RWPE1 (cell line): Measurements from ENCODE around the gene NDUFS5.

Experiments used
- CTCF ChIA-PET: fragments of 350-600 bp; sonication (Branson Sonifier 250); formaldehyde crosslinking; extraction: SDS; loops from one replicate; lab custom pipeline; 2021; lab: Yijun Ruan, JAX
- POLR2A ChIA-PET: fragments of 400-600 bp; formaldehyde crosslinking; extraction: SDS; loops from one replicate; lab custom pipeline; 2020; ENCODE audit warnings: antibody characterized with exemption; ENCODE audit not compliant: low non-redundant PET; lab: Yijun Ruan, JAX
- DNase-seq: peaks from one replicate; pipeline ENCODE4 v3.0.0; 2012; ENCODE audit warnings: low spot score
- H3K27ac ChIP-seq: fragments of 450-650 bp; 2 replicates; pipeline ENCODE4 v1.5.1; 2017
- TF ChIP-seq, protein P1 (sequence below): fragments of 450-650 bp; conservative IDR thresholded peaks from 2 replicates; pipeline ENCODE4 v1.5.1; 2017; ENCODE audit warnings: low read depth, mild to moderate bottlenecking

The NDUFS5 gene

DNA sequence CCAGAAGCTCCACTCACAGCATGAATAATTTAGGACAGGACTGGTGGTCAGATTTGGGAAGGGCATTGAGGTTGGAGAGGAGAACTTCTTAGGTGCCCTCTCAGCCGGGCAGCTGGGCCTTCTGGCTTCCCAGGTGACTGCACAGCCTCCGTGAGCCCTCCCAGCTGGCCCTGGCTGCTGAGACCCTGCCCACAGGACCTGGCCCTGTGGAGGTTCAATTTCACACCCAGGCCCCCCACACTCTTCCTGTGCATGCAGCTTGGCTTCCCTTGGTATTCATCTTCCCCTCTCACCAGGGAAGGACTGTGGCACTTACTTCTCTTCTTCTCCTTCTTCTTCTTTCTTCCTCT is 50.6 kb downstream of the NDUFS5 start:
- TF ChIP-seq, protein P1, sequence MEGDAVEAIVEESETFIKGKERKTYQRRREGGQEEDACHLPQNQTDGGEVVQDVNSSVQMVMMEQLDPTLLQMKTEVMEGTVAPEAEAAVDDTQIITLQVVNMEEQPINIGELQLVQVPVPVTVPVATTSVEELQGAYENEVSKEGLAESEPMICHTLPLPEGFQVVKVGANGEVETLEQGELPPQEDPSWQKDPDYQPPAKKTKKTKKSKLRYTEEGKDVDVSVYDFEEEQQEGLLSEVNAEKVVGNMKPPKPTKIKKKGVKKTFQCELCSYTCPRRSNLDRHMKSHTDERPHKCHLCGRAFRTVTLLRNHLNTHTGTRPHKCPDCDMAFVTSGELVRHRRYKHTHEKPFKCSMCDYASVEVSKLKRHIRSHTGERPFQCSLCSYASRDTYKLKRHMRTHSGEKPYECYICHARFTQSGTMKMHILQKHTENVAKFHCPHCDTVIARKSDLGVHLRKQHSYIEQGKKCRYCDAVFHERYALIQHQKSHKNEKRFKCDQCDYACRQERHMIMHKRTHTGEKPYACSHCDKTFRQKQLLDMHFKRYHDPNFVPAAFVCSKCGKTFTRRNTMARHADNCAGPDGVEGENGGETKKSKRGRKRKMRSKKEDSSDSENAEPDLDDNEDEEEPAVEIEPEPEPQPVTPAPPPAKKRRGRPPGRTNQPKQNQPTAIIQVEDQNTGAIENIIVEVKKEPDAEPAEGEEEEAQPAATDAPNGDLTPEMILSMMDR: no peak
- POLR2A ChIA-PET: no interaction called here
- H3K27ac ChIP-seq: peak overlapping the region; percentile 21; the same call in 1 of the 2 replicates
- CTCF ChIA-PET: no interaction called here
- DNase-seq: no peak

DNA sequence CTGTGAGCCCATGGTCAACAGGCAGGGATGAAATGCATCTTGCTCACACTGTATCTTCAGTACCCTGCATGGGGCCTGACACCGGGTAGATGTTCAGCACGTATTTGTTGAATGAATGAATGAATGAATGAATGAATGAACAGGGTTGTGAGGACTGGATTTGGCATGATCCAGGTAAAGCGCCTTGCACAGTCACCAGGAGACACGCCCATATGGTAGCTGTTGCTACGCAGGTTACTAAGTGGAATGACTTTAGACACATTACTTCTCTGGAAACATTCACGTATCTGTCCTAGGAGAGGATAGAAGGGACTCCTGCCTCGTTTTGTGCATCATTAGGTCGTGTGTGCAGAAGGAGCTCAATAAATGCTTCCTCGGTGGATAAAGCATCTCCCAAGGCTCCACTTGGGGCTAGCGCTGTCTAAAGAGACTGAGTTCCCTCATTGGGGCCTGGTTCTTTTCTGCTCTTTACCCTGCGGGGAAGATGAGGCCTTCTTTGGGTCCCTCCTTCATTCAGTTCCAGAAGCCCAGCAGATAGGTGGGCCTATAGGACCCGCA is 54.2 kb downstream of the NDUFS5 start:
- TF ChIP-seq, protein P1: no peak
- CTCF ChIA-PET: interaction anchor here (1.7 kb wide), 1 partner anchor 12 kb away, joined by 7 read pairs; no protein-coding TSS in a partner anchor
- no peak overlapping the region for H3K27ac ChIP-seq
- POLR2A ChIA-PET: no interaction called here
- DNase-seq: no peak

DNA sequence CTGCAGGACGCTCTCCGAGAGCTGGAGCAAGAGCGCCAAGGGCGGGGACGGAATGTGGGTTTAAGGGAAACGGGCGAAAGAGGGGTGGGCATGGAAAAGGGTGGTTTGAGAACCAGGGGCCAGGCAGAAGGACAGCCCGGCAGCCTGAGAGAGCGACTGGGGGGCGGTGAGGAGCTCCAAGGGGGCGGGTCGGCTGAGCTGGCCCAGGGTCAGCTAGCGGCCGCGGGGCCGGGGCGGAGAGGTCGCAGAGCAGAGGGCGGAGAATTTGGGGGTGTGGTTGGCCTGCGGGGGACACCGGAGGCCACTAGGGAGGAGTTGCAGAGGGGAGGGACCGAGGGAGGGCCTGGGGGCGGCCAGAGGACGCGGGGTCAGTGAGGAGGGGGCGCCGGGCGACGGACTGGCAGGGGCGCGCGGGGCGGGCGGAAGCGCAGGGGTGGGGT is 54.7 kb downstream of the NDUFS5 start:
- TF ChIP-seq, protein P1: no peak
- DNase-seq: no peak
- ChIA-PET CTCF (interaction anchor here (0.6 to 1.7 kb wide), 2 partner anchors 10 to 11 kb away, joined by 3 to 7 read pairs; no protein-coding TSS in a partner anchor), POLR2A (no interaction called here)
- no peak overlapping the region for H3K27ac ChIP-seq

DNA sequence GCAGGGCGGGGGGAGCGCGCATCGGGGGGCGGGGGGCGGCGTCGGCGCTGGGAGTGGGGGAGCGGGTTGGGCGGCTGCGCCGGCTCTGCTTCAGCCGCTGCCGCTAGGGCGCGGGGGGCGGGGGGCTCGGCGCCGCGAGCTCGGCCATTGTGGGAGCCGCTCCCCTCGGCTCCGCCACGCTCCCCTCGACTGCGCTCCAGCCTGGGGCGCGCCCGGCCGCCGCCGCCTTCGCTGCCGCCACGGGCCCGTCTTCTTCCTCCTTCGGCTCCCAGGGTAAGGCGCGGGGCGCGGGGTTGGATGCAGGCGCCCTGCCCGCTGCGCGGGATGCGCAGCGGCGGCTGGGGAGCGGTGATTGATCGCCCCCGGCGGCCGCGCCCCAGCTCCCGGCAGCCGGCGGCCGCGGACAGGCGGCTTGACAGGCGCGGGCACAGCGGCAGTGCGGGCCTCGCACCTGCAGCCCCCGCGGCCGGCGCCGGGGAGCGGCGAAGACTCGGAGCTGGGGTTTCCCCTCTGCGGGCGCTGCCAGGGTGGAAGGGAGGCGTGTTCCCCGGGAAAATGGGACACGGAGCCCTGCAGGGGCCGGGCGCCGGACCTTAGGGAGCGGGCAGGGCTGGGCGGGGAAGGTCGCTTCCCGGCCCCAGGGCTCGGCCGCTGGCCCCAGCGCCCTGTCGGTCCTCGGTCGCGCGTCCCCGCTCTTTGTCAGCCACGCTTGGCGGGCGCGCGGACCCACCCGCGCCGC is 55.3 kb downstream of the NDUFS5 start:
- DNase-seq: peak; percentile 30
- TF ChIP-seq, protein P1: no peak
- CTCF ChIA-PET: interaction anchor here (0.6 to 1.7 kb wide), 2 partner anchors 10 to 11 kb away, joined by 3 to 7 read pairs; no protein-coding TSS in a partner anchor

DNA sequence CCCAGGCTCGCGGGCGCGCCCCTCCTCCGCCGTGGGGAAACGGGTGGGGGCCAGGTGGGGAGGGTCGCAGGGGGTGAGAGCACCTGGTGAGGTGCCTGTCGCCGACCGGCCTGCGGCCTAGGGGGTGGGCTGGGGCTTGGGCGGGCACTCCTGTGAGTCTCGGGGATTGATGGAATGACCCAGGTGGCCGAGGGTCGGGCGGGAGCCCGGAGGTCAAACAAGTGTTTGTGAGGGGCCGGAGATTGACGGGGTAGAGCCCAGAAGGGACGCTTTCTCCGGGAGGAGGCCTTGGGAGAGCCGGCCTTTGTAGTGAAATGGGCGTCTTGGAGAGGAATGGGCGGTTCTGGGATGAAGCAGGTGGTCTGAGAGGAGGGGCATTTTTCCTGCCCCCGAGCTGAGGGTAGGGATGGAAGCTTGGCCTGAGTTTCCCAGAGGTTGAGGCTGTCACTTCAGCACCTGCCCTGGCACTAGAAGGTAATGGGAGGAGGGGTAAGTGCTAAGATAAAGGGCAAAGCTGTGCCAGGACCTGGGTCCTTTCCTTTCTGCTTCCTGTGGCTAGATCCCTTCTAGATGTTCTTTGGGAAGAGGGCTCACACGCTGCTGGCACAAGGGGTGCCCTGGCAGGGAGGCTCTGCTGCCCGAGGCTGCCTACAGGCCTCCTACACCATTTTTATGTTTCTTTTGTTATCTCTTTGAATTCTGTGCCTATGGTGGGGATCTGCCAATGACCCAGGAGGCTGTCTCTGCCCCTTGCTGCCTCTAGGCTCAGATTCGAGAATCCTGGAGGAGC is 56.1 kb downstream of the NDUFS5 start:
- CTCF ChIA-PET: interaction anchor here (1.7 kb wide), 1 partner anchor 10 kb away, joined by 7 read pairs; no protein-coding TSS in a partner anchor
- no peak for DNase-seq
- TF ChIP-seq, protein P1: no peak
- POLR2A ChIA-PET: no interaction called here
- no peak overlapping the region for H3K27ac ChIP-seq

More for the DNA sequence above, 55.3 kb downstream of the NDUFS5 start:
- H3K27ac ChIP-seq: no peak overlapping the region
- POLR2A ChIA-PET: no interaction called here
